GM21390 (cell line): ENCODE results near the gene ZNF441.
A peak's percentile ranks its signal among the peaks of the same experiment; 100 is the strongest.
"Not testable (repeated sequence)": the region's sequence is repeated elsewhere in the genome, so short reads cannot be mapped to it uniquely, and the experiment has no call there.

Experiments
- ATAC-seq: cut with Tn5 transposase; IDR thresholded peaks from one replicate; pipeline ENCODE4 v1.9.1; 2021; ENCODE audit not compliant: unreplicated experiment

The ZNF441 gene

DNA sequence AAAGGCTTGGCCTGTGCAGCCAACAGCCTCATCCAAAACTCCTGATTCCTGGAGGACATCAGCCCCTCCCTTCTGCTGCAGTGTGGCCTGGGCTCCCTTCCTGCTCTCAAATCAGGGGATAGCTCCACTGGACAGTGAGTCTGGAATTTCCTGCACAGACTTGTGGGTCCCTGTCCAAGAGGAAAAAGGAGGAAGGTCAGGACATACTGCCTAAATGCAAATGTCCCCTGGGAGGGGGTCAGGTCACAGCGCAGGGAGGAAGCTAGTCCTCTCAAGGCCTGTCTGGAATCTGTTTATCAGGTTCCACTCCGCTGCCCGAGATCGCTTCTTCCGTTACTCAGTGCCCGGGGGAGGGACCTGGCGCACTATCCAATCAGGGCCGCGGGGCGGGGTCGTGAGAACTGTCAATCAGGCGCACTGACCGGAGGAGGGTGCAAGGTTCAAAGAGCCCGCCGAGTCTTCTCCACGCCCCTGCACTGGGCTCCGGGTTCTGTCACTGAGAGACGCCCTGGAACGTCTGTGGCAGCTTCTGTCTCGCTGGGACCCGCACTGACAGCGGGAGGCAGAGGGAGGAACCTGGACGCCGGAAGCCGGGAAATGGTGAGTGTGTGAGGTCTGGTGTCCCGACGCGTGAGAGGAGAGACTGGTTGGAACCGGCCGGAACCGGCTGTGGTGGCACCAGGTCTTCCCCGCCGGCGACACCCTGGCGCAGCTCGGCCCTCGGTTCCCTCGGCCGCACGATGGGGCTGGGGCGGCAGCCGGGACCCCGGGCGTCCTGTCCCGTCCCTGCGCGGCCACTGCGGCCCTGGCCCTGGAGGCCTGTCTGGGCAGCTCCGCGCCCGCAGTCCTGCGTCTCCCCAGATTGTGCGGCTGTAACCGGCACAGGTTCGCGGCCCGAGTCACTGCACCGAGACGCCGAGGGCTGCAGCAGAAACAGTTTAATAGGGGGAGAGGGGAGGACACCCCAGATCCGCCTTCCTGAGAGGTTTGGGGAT lies at the start of gene ZNF441:
ZNF441 (plus strand) TSS at position 404 of the 995 bp plus-strand sequence; CDS start at position 598, 194 bp downstream.
- peak; percentile 88 for ATAC-seq

DNA sequence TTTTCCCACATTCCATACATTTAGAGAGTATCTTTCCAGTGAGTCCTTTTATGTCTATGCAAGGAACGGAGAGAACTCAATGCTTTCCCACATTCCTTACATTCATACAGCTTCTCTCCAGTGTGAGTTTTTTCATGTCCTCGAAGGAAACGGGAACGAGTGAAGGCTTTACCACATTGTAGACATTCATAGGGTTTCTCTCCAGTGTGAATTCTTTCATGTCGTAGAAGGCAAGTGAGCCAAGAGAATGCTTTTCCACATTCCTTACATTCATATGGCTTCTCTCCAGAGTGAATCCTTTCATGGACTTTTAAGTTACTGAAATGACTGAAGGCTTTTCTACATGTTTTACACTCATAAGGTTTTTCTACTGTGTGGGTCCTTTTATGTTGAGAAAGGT lies 45.1 kb upstream of the ZNF441 start:
- no peak for ATAC-seq

- no peak for ATAC-seq
These were observed 44.4 kb upstream of the ZNF441 start for GRCh38 chr19:11722414-11722813.

GRCh38 chr19:11729586-11729985 lies 37.2 kb upstream of the ZNF441 start:
- ATAC-seq = no peak

GRCh38 chr19:11735375-11735774 lies 31.4 kb upstream of the ZNF441 start:
- no peak for ATAC-seq

- ATAC-seq = no peak
These were observed 30.1 kb upstream of the ZNF441 start for GRCh38 chr19:11736696-11737095.

DNA sequence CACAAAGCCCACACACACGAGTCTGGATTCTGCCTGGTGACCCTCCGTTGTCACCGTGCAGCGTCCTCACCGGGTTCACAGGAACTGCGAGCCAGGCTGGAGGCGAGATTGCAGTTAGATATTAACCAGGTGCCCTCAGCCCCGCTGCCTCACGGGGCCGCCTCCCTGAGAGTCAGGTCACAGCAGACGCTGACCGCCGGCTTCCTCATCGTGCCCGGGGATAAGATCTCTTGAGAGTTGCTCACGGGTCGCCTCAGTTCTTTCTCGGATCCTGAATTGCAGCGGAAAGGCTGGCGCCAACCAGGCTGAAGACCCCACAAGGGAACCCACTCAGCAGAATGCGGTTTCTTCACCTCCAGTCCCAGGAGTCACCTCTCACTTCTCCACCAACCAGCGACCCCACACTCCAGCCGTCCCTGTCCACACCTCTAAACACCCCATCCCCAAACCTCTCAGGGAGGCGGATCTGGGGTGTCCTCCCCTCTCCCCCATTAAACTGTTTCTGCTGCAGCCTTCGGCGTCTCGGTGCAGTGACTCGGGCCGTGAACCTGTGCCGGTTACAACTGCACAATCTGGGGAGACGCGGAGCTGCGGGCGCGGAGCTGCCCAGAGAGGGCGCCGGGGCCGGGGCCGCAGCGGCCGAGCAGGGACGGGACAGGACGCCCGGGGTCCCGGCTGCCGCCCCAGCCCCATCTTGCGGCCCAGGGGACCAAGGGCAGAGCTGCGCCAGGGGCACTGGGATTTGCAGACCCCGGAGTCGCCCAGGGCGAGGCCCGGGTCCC lies 28.6 kb upstream of the ZNF441 start:
- ATAC-seq = peak; percentile 40

GRCh38 chr19:11738746-11739620 lies 27.8 kb upstream of the ZNF441 start, which contains the start of gene ZNF823:
Gene ZNF823 (minus strand): TSS chr19:11738946. CDS start chr19:11738819, 127 bp downstream.
- peak; percentile 86 for ATAC-seq

- no peak for ATAC-seq
These were observed 20.9 kb upstream of the ZNF441 start for GRCh38 chr19:11745869-11746268.

- ATAC-seq = no peak
These were observed 19.5 kb upstream of the ZNF441 start for GRCh38 chr19:11747277-11747676.

- no peak for ATAC-seq
These were observed 17.0 kb upstream of the ZNF441 start for GRCh38 chr19:11749751-11750150.

GRCh38 chr19:11752244-11752736 lies 14.5 kb upstream of the ZNF441 start:
- ATAC-seq = no peak

- ATAC-seq = no peak
These were observed 12.1 kb upstream of the ZNF441 start for GRCh38 chr19:11754663-11755062.

DNA sequence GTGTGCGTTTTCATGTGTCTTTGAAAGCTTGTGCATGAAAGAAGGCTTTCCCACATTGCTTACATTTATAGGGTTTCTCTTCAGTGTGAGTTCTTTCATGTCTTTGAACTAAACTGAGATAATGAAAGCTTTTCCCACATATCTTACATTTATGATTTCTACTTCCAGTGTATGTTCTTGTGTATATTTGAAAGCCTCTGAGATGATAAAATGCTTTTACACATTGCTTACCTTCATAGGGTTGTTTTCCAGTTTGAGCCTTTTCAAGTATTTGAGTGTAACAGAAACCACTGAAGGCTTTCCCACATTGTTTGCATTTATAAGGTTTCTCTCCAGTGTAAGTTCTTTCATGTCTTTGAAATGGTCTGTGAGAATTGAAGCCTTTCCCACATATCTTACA lies 9.8 kb upstream of the ZNF441 start:
- no peak for ATAC-seq

DNA sequence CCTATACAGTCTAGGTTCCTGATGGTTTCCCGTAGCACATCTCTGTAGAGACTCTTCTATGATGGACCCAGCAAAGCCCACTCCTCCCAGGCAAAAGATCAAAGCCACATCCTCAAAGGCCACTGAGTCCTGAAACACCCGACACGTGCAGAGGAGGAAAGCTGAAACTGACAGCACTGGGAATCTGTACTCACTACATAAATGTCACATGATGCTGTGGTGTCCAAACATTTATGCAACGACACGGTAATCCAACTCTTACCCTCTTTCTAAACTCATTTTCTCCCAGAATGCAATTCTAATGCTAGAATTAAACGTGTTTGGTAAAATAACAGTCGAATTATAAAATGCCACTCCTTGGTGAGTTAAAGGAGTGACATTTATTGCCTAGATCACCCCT lies 7.0 kb upstream of the ZNF441 start:
- ATAC-seq = no peak

DNA sequence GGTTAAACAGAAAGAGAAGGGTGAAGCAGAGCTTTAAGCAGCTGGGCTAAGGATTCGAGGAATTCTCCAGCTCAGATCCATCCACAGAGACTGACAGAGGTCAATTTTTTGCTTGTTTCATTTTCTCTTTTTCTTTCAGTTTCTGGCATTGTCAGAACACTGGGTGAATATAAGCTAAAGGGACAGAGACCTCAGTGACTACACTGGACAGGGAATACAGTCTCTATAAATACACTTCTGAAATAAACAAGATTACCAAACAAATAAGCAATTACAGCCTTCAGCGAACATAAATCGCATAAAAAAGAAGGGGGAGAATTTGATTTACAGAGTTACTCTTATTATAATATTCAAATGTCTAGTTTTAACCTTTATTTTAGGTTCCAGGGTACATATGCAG lies 3.7 kb upstream of the ZNF441 start:
- ATAC-seq = no peak

- no peak for ATAC-seq
These were observed 3.2 kb upstream of the ZNF441 start for GRCh38 chr19:11763611-11764010.

DNA sequence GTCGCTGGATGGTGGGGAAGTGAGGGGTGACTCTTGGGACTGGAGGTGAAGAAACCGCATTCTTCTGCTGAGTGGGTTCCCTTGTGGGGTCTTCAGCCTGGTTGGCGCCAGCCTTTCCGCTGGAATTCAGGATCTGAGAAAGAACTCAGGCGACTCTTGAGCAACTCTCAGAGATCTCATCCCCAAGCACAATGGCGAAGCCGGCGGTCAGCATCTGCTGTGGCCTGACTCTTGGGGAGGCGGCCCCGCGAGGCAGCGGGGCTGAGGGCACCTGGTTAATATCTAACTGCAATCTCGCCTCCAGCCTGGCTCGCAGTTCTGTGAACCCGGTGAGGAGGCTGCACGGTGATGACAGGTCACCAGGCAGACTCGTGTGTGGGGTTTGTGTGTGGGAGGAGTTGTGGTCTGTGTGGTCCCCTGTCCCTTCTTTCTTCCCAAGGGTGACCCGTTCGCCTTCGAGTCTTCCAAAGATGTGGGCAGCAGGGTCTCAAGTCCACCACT lies 883 bp downstream of the ZNF441 start:
- ATAC-seq = peak; percentile 6

DNA sequence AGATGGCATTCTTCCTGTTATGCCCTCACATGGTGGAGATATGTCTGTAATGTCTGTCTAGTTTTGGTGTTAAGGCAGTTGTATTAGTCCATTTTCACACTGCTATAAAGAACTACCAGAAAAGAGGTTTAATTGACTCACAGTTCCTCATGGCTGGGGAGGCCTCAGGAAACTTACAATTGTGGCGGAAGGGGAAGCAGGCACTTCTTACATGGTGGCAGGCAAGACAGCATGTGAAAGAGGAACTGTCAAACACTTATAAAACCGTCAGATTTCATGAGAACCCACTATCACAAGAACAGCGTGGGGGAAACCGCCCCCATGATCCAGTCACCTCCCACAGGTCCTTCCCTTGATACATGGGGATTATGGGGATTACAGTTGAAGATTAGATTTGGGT lies 3.2 kb downstream of the ZNF441 start:
- ATAC-seq = no peak

DNA sequence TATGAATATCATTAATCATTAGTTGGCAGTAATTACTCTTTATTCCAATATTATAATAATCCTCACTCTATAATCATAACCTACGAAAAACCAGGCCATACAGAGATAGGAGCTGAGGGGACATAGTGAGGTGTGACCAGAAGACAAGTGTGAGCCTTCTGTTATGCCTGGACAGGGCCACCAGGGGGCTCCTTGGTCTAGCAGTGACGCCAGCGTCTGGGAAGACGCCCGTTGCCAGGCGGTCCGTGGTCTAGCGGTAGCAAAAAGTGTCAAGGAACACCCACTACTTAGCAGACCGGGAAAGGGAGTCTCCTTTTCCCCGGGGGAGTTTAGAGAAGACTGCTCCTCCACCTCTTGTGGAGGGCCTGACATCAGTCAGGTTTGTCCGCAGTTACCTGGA lies 4.7 kb downstream of the ZNF441 start:
- ATAC-seq = not testable (repeated sequence)
